KMS-11 (cell line): ENCODE data around the gene PGBD1.

Experiments used
- H2AFZ ChIP-seq: fragments of 200-600 bp; sonication (generic); 2 replicates; pipeline ENCODE4 v1.6.1; 2016; ENCODE audit warnings: antibody characterized with exemption, mixed run types, low read depth
- H3K27ac ChIP-seq: fragments of 200-600 bp; sonication (generic); 2 replicates; pipeline ENCODE4 v1.6.1; 2016; ENCODE audit warnings: mild to moderate bottlenecking, mixed run types
- H3K27me3 ChIP-seq: fragments of 200-600 bp; sonication (generic); 2 replicates; pipeline ENCODE4 v1.6.1; 2017; ENCODE audit warnings: mild to moderate bottlenecking, low read depth, mixed run types, moderate library complexity; ENCODE audit not compliant: insufficient read depth
- H3K36me3 ChIP-seq: fragments of 200-600 bp; sonication (generic); 2 replicates; pipeline ENCODE4 v1.6.1; 2017; ENCODE audit warnings: mild to moderate bottlenecking, mixed run types; ENCODE audit not compliant: insufficient read depth
- H3K4me1 ChIP-seq: fragments of 200-600 bp; sonication (generic); 2 replicates; pipeline ENCODE4 v1.6.1; 2016; ENCODE audit warnings: mild to moderate bottlenecking, low read depth, mixed run types; ENCODE audit not compliant: poor library complexity, severe bottlenecking
- H3K4me2 ChIP-seq: fragments of 200-600 bp; sonication (generic); 2 replicates; pipeline ENCODE4 v1.7.0; 2016; ENCODE audit warnings: mild to moderate bottlenecking, mixed run types
- H3K4me3 ChIP-seq: fragments of 200-600 bp; sonication (generic); IDR thresholded peaks from 2 replicates; pipeline ENCODE4 v1.6.1; 2017; ENCODE audit warnings: low read depth, low read length, mixed read lengths; ENCODE audit not compliant: insufficient read depth
- H3K79me2 ChIP-seq: fragments of 200-600 bp; sonication (generic); 2 replicates; pipeline ENCODE4 v1.6.1; 2016; ENCODE audit warnings: low read depth, mixed run types; ENCODE audit not compliant: insufficient read depth
- H3K9ac ChIP-seq: fragments of 200-600 bp; sonication (generic); 2 replicates; pipeline ENCODE4 v1.6.1; 2016; ENCODE audit warnings: mild to moderate bottlenecking, mixed run types
- H4K20me1 ChIP-seq: fragments of 200-600 bp; sonication (generic); 2 replicates; pipeline ENCODE4 v1.6.1; 2016; ENCODE audit warnings: mild to moderate bottlenecking, mixed run types; ENCODE audit not compliant: insufficient read depth
- TF ChIP-seq, protein P1 (sequence below): fragments of 200-600 bp; sonication (generic); conservative IDR thresholded peaks from 2 replicates; pipeline ENCODE4 v1.6.1; 2017; ENCODE audit warnings: low read depth, mild to moderate bottlenecking, antibody characterized with exemption, low read length, moderate library complexity, mixed read lengths

The PGBD1 gene

DNA sequence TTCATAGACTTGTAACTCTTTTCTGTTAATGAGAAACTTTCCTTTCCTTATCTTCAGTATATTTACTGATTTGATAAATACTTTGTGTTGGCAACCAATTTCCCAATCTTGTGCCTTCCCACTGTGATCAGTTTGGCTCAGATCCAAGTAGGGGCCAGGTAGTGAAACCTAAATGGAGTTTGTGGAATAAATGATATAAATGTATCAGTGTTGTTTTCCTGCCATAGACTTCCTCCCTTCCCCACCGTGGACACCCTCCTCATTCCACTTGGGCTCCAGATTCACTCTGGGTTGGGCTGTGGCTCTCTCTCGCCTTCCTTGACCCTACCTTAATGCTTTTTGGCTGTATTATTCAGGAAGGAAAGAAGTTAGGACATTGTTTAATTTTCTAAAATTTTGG, 69.7 kb downstream of the PGBD1 start:
- TF ChIP-seq, protein P1, sequence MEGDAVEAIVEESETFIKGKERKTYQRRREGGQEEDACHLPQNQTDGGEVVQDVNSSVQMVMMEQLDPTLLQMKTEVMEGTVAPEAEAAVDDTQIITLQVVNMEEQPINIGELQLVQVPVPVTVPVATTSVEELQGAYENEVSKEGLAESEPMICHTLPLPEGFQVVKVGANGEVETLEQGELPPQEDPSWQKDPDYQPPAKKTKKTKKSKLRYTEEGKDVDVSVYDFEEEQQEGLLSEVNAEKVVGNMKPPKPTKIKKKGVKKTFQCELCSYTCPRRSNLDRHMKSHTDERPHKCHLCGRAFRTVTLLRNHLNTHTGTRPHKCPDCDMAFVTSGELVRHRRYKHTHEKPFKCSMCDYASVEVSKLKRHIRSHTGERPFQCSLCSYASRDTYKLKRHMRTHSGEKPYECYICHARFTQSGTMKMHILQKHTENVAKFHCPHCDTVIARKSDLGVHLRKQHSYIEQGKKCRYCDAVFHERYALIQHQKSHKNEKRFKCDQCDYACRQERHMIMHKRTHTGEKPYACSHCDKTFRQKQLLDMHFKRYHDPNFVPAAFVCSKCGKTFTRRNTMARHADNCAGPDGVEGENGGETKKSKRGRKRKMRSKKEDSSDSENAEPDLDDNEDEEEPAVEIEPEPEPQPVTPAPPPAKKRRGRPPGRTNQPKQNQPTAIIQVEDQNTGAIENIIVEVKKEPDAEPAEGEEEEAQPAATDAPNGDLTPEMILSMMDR = no peak
- H3K79me2 ChIP-seq = peaks cover 3% of the 10 kb centered on the region; the same call in 1 of the 2 replicates
- peaks cover 17% of the 10 kb centered on the region for H3K4me1 ChIP-seq
- H3K9ac ChIP-seq = no peak overlapping the region
- no peak overlapping the region for H2AFZ ChIP-seq
- H3K27me3 ChIP-seq = no peaks in the 10 kb centered on the region
- no peaks in the 10 kb centered on the region for H4K20me1 ChIP-seq
- H3K4me3 ChIP-seq = no peak overlapping the region
- 0 out of 2 replicates have a peak overlapping the region, but pooled peaks have one; percentile 61 for H3K4me2 ChIP-seq
- H3K36me3 ChIP-seq = no peaks in the 10 kb centered on the region
- no peak overlapping the region for H3K27ac ChIP-seq

DNA sequence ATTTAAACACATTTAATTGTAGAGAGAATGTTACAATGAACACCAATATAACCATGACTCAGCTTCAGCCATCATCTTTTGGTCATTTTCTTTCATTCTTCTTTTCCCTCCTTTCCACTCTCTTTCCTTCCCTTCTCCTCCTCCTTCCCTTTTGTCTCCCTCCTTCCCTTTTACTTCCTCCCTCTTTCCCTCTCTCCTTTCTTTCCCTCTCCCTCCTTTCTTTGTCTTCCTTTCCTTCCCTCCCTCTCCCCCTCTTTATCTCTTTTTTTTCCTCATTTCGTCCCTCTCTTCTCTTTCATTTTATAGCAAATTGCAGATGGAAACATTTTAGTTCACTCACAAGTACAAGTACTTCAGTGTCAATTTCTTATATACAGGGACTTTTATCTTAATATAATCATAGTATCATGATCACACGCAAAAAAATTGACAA, 70.1 kb downstream of the PGBD1 start:
- Histone ChIP-seq H3K4me1 (peaks cover 20% of the 10 kb centered on the region), H4K20me1 (no peaks in the 10 kb centered on the region), H3K4me2 (no peak overlapping the region), H3K36me3 (no peaks in the 10 kb centered on the region), H2AFZ (no peak overlapping the region), H3K9ac (no peak overlapping the region), H3K4me3 (no peak overlapping the region), H3K79me2 (peaks cover 3% of the 10 kb centered on the region; the same call in 1 of the 2 replicates), H3K27ac (no peak overlapping the region), H3K27me3 (no peaks in the 10 kb centered on the region)
- TF ChIP-seq, protein P1 = no peak
